Endothelial cell of umbilical vein (primary cell): ENCODE measurements around the gene PLD4. TPM values are rescaled to one million over a fixed set of nuclear protein-coding genes. Genes with fewer than 3 reads are reported as not detected.

Experiments used
- BruUV-seq: library from RNA; stranded (reverse); fragments of 400-500 nt; replicated peaks from 2 replicates; lab custom pipeline; 2021; lab: Mats Ljungman, UMichigan
- CTCF ChIA-PET: fragments of 300-600, 350-600 bp; sonication (Branson Sonifier 250); formaldehyde crosslinking; loops from one replicate; lab custom pipeline; 2021; ENCODE audit warnings: antibody characterized with exemption, inconsistent platforms; lab: Charles Lee
- POLR2A ChIA-PET: fragments of 300-600, 350-600 bp; sonication (Branson Sonifier 250); formaldehyde crosslinking; loops from one replicate; lab custom pipeline; 2021; ENCODE audit warnings: antibody characterized with exemption, inconsistent platforms; lab: Charles Lee
- DNase-seq: peaks from one replicate; pipeline ENCODE4 v3.0.0-alpha.2; 2011; ENCODE audit warnings: low read depth, low spot score
- FAIRE-seq: peaks from 2 replicates; lab custom pipeline; 2011; peaks lifted over from hg19 to GRCh38; lab: Jason Lieb, UNC
- H2AFZ ChIP-seq: 2 replicates; pipeline ENCODE4 v1.6.0; 2012; ENCODE audit warnings: low read depth, low read length, control low read depth, inconsistent platforms
- H3K27ac ChIP-seq: 2 replicates; pipeline ENCODE4 v1.5.1; 2011; ENCODE audit warnings: low read depth, mild to moderate bottlenecking, control low read depth, low read length, moderate library complexity; ENCODE audit not compliant: insufficient read depth
- H3K27me3 ChIP-seq, 2 experiments: 2 replicates each; pipeline versions ENCODE4 v1.6.0 to v1.6.1; 2011; ENCODE audit warnings: low read length in 2 of 2, mixed read lengths in 1 of 2; ENCODE audit not compliant: control insufficient read depth in 2 of 2, insufficient read depth in 2 of 2
- H3K36me3 ChIP-seq, 2 experiments: 2 replicates in 1 of 2; 3 replicates in 1 of 2; pipeline ENCODE4 v1.5.1; 2011; ENCODE audit warnings: low read length in 2 of 2, mild to moderate bottlenecking in 1 of 2, moderate library complexity in 1 of 2; ENCODE audit not compliant: control insufficient read depth in 2 of 2, insufficient read depth in 2 of 2; ENCODE audit errors: extremely low read depth in 1 of 2
- H3K4me1 ChIP-seq: 3 replicates; pipeline ENCODE4 v1.5.1; 2011; ENCODE audit warnings: mild to moderate bottlenecking, low read length; ENCODE audit not compliant: control insufficient read depth, insufficient read depth; ENCODE audit errors: extremely low read depth
- H3K4me2 ChIP-seq: 2 replicates; pipeline ENCODE4 v1.6.1; 2011; ENCODE audit warnings: low read length, control low read depth, mixed read lengths; ENCODE audit not compliant: insufficient read depth
- H3K4me3 ChIP-seq, 3 experiments: fragments of 200-600 bp in 1 of 3; sonication (generic), shearing (Covaris generic) in 1 of 3; replicated peaks in 1 of 3; 2 replicates each; pipeline ENCODE4 v1.5.1; 2011 to 2016; ENCODE audit warnings: control low read depth in 3 of 3, low read length in 3 of 3, mild to moderate bottlenecking in 2 of 3, inconsistent platforms in 1 of 3, low read depth in 1 of 3, moderate library complexity in 1 of 3; ENCODE audit not compliant: insufficient read depth in 1 of 3
- H3K79me2 ChIP-seq: 2 replicates; pipeline ENCODE4 v1.6.0; 2012; ENCODE audit warnings: low read length, inconsistent platforms; ENCODE audit not compliant: control insufficient read depth, insufficient read depth
- H3K9ac ChIP-seq: replicated peaks from 2 replicates; pipeline ENCODE3; 2011; ENCODE audit warnings: low read length, control low read depth; ENCODE audit not compliant: insufficient read depth; ENCODE audit errors: extremely low read depth
- H3K9me1 ChIP-seq: replicated peaks from 3 replicates; pipeline ENCODE4 v1.6.0; 2011; ENCODE audit warnings: mild to moderate bottlenecking, low read length; ENCODE audit not compliant: control insufficient read depth, insufficient read depth; ENCODE audit errors: extremely low read depth
- H3K9me3 ChIP-seq: replicated peaks from 2 replicates; pipeline ENCODE4 v1.5.1; 2012; ENCODE audit warnings: low read length, inconsistent platforms; ENCODE audit not compliant: control insufficient read depth, insufficient read depth
- H4K20me1 ChIP-seq: replicated peaks from 2 replicates; pipeline ENCODE3; 2011; ENCODE audit warnings: mild to moderate bottlenecking, low read length; ENCODE audit not compliant: control insufficient read depth, insufficient read depth; ENCODE audit errors: extremely low read depth
- CTCF ChIP-seq, 2 donors: IDR thresholded peaks; 1 replicate in 1 of 2; 2 replicates in 1 of 2; pipeline ENCODE4 v1.5.1; 2011; ENCODE audit warnings: low read length in 2 of 2, mild to moderate bottlenecking in 2 of 2, moderate library complexity in 2 of 2, control low read depth in 1 of 2, inconsistent platforms in 1 of 2, low read depth in 1 of 2; ENCODE audit not compliant: insufficient read depth in 1 of 2; ENCODE audit errors: extremely low read depth in 1 of 2
- EZH2 ChIP-seq: IDR thresholded peaks from 2 replicates; pipeline ENCODE4 v1.6.1; 2012; ENCODE audit warnings: borderline replicate concordance, low read depth, mild to moderate bottlenecking, moderate library complexity, low read length, inconsistent platforms; ENCODE audit not compliant: severe bottlenecking
- FOS ChIP-seq: IDR thresholded peaks from 2 replicates; pipeline ENCODE4 v1.6.1; 2011; ENCODE audit warnings: mild to moderate bottlenecking, low read length, moderate library complexity, borderline replicate concordance; ENCODE audit not compliant: insufficient read depth
- GATA2 ChIP-seq: IDR thresholded peaks from 2 replicates; pipeline ENCODE4 v1.7.0; 2011; ENCODE audit warnings: low read depth, mild to moderate bottlenecking, moderate library complexity, mixed read lengths, low read length; ENCODE audit not compliant: insufficient read length, insufficient read depth
- JUN ChIP-seq: IDR thresholded peaks from 2 replicates; pipeline ENCODE4 v1.6.1; 2011; ENCODE audit warnings: borderline replicate concordance, low read depth; ENCODE audit not compliant: insufficient read length, insufficient read depth
- MYC ChIP-seq: IDR thresholded peaks from one replicate; pipeline ENCODE4 v1.6.1; 2011; ENCODE audit warnings: mild to moderate bottlenecking, low read depth, low read length
- POLR2A ChIP-seq: IDR thresholded peaks from 2 replicates; pipeline ENCODE4 v1.6.1; 2012; ENCODE audit warnings: low read depth, mild to moderate bottlenecking, control low read depth, low read length
- POLR2AphosphoS5 ChIP-seq: IDR thresholded peaks from 2 replicates; pipeline ENCODE4 v1.6.1; 2012; ENCODE audit warnings: low read depth, mild to moderate bottlenecking, control low read depth, low read length, moderate library complexity; ENCODE audit not compliant: insufficient read depth
- dilution Hi-C: fragments of 300-500 bp; cut with MboI; formaldehyde crosslinking; loops from one replicate; pipeline ENCODE4 v1.15.0; 2019; ENCODE audit warnings: low sequenced_read_pairs; ENCODE audit not compliant: extremely low pct_ligation_motif_present
- intact Hi-C: fragments of 100-400 bp; cut with micrococcal nuclease; formaldehyde crosslinking; loops from one replicate; pipeline ENCODE4 v1.10.0; 2022
- polyA plus RNA-seq, 4 experiments: library from polyadenylated mRNA; depleted of rRNA in 3 of 4; stranded (reverse) in 3 of 4; unstranded in 1 of 4; fragments of >200 nt; gene quantifications; 2 replicates each; pipeline versions ENCODE4 v1.2.1 to v1.2.3, GENCODE V29; 2011 to 2012; ENCODE audit warnings: missing spikeins in 1 of 4
- total RNA-seq: library from RNA; stranded (reverse); gene quantifications from 2 replicates; pipeline ENCODE4 v1.2.3, GENCODE V29; 2021
- TF ChIP-seq, protein P1 (sequence below): IDR thresholded peaks from 2 replicates; pipeline ENCODE4 v1.6.1; 2011; ENCODE audit not compliant: insufficient read depth, insufficient read length

PLD4 gene
- total and polyA plus RNA-seq, 2 donors (not counting 3 experiments of a cell fraction or from before 2014, with no cell fraction given), result 0.01 to 0.11 TPM

- H3K36me3 ChIP-seq, result no peaks in the 10 kb centered on the region
- no peaks in the 10 kb centered on the region for H3K9me3 ChIP-seq
- TF ChIP-seq POLR2A (no peak), JUN (no peak), MYC (no peak), POLR2AphosphoS5 (no peak), EZH2 (no peak), GATA2 (no peak), CTCF (IDR thresholded peaks at IDR 0.05; ENCODE audit: extremely low read depth in 1 of 2, insufficient read depth in 1 of 2, low read depth in 1 of 2, low read length in 2 of 2) (no peak), FOS (no peak)
- TF ChIP-seq, protein P1, sequence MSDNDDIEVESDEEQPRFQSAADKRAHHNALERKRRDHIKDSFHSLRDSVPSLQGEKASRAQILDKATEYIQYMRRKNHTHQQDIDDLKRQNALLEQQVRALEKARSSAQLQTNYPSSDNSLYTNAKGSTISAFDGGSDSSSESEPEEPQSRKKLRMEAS, result no peak
- H3K9ac ChIP-seq, result peak overlapping the region; percentile 22
- intact Hi-C loops (no loop called here), dilution Hi-C loops (no loop called here)
- H4K20me1 ChIP-seq, result no peaks in the 10 kb centered on the region
- H3K27ac ChIP-seq, result peak overlapping the region; percentile 30
- no TSS peak for BruUV-seq
- peak overlapping the region; percentile 22 to 37 (median 37) for H3K4me3 ChIP-seq
- H3K9me1 ChIP-seq, result no peaks in the 10 kb centered on the region
- peaks cover 46% of the 10 kb centered on the region for H3K79me2 ChIP-seq
- peak overlapping the region; percentile 66 for H3K4me2 ChIP-seq
- CTCF ChIA-PET, result interaction anchor here (0.9 to 2.5 kb wide), 9 partner anchors 7 to 200 kb away, joined by 3 to 15 read pairs (median 5); no protein-coding TSS in a partner anchor
- DNase-seq (peak; percentile 64), FAIRE-seq (no peak)
- H2AFZ ChIP-seq, result no peak overlapping the region
- H3K27me3 ChIP-seq, result no peaks in the 10 kb centered on the region
- peaks cover 68% of the 10 kb centered on the region for H3K4me1 ChIP-seq
- POLR2A ChIA-PET, result no interaction called here
Observed at GRCh38 chr14:104968153-104968527, 43.5 kb downstream of the PLD4 start.
